Measurements from ENCODE around the gene PTGFR.

- TF ChIP-seq CTCF (conservative IDR thresholded peaks at IDR 0.05; ENCODE audit: low read length) (no peak), EZH2phosphoT487 (IDR thresholded peaks at IDR 0.05; ENCODE audit: borderline replicate concordance, low read depth, low read length) (no peak)
Observed at GRCh38 chr1:78500529-78500928, 9.8 kb downstream of the PTGFR start.

All from OCI-LY7 (cell line).